HG03558 (cell line): ENCODE measurements around the gene SERTAD3.
"Not testable (repeated sequence)": the region's sequence is repeated elsewhere in the genome, so short reads cannot be mapped to it uniquely, and the experiment has no call there.

Source experiments
- ATAC-seq: cut with Tn5 transposase; IDR thresholded peaks from one replicate; pipeline ENCODE4 v1.9.1; 2021; ENCODE audit warnings: moderate number of reproducible peaks; ENCODE audit not compliant: unreplicated experiment; ENCODE audit errors: extremely low read depth

The SERTAD3 gene, protein sequence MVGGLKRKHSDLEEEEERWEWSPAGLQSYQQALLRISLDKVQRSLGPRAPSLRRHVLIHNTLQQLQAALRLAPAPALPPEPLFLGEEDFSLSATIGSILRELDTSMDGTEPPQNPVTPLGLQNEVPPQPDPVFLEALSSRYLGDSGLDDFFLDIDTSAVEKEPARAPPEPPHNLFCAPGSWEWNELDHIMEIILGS

DNA sequence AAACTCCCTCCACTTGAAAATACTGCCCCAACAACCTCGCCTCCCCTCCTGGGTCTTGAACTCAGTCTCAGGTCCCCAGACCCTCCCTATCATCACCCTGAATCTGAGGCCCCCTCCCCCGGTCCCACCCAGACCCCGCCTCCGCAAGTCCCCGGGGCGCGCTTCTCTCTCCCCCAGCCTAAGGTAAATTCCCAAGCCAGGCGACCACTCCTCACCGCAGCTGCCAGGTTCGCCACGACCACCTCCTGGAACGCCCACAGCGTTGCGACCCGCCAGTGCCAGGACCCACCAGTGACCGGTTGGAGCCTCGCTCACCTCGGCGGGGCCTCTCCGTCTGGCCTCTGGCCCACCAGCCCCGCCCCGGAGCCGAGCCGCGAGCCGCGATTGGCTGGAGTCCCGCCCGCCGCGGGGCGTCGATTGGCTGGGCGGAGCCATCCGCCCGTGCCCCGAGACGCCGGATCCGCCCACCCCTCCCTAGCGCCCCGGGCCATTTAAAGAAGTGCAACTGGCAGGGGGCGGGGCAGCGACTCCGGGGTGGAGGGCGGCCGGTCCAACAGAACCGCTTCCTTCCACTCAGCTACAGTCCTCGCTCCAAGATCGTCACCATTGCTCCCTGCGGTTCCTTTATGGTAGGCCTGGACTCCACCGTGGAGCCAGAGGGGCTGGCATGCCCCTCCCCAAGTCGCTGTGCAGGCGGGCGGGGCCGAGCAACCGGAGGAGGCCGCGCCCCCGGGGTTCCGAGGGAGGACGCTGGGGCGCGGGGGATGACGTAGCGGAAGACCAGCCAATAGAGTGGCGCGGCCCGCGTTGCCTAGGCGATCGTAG is at the start of gene SERTAD3:
TSS of gene SERTAD3 (minus strand) at position 336 of the 825 bp plus-strand sequence. CDS start 2,255 bp downstream, outside the sequence.
- peak; percentile 38 for ATAC-seq

DNA sequence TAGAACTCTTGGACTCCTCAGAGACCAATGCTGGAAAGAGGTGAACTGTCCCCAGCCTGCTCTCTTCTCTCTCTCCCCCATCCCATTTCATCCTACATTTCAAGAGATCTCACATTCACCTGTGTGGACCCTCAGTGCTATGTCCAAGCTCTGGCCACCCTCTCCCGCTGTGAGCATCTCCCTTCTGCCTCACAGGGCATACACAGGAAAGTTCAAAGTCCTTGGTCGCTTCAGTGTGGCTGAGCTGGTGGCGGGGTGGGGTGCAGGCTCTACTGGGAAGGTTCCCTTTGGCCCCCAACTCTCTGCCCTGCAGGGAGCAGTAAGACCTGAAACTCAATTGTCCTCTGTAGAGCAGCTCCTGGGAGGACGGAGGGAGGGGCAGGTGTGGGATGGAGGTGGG is 49.6 kb upstream of the SERTAD3 start:
- ATAC-seq: no peak

DNA sequence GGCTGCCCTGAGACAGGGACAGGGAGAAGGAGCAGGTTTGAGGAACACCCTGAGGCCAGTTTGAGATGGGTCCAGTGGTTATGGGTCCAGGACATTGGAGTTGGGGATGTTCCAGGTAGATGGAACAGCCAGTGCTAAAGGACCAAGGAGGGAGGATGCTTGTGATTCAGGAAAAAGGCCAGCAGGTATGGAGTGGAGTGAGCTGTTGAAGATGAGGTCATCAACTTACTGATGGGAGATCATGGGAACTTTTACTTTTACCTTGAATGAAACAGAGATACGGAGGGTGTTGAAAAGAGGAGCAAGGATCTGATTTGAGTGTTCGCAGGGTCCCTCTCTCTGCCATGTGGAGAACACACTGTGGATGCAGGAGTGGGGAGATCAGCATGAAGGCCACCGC is 48.1 kb upstream of the SERTAD3 start:
- no peak for ATAC-seq

DNA sequence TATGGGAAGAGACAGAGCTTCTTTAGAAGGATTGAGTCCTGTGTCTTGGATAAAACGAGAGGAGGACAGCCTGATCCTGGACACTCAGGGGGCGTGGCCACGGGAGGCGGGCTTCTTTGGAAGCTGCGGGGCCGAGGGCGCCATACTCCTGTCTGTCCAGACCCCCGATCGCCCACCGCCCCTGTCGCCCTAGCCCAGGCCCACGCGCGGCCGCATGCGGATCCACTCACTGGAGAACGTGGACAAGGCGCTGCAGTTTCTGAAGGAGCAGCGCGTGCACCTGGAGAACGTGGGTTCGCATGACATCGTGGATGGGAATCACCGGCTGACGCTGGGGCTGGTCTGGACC is 45.7 kb upstream of the SERTAD3 start:
- no peak for ATAC-seq

DNA sequence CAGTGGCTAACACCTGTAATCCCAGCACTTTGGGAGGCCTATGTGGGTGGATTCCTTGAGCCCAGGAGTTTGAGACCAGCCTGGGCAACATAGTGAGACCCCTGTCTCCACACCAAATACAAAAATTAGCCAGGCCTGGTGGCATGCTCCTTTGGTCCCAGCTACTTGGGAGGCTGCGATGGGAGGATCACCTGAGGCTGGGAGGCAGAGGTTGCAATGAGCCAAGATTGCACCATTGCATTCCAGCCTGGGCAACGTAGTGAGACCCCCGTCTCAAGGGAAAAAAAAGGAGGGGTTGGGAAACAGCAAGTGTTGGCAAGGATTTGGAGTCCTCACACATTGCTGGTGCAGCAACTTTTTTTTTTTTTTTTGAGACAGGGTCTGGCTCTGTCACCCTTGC is 41.9 kb upstream of the SERTAD3 start:
- no peak for ATAC-seq

DNA sequence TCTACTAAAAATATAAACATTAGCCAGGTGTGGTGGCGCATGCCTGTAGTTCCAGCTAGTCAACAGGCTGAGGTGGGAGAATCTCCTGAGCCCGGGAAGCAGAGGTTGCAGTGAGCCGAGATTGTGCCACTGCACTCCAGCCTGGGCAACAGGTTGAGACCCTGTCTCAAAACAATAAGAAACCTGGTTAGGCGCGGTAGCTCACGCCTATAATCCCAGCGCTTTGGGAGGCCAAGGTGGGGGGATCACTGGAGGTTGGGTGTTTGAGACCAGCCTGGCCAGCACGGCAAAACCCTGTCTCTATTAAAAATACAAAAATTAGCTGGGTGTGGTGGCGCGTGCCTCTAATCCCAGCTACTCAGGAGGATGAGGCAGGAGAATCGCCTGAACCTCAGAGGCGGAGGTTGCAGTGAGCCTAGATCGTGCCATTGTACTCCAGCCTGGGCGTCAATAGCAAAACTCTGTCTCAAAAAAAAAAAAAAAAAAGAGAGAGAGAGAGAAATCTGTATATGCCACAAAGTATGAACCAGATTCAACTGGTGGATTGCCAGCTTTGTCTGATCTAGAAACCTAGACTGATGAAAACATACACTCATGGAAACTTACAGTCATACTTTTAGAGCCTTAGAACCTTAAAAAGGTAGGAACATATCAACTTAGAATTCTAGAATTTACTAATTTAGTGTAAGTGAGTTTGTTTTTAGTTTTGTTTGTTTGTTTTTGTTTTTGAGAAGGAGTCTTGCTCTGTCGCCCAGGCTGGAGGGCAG is 31.9 kb upstream of the SERTAD3 start:
- not testable (repeated sequence) for ATAC-seq

DNA sequence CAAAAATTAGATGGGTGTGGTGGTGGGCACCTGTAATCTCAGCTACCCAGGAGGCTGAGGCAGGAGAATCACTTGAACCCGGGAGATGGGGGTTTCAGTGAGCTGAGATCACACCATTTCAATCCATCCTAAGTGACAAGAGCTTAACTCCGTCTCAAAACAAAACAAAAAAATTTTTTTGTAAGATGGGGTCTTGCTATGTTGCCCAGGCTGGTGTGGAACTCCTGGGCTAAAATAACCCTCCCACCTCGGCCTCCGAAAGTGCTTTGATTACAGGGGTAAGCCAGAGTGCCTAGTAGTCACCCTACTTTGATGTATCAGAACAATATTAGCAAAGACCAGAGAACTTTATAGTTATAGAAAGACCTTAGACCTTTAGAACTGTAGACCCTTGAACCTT is 30.6 kb upstream of the SERTAD3 start:
- no peak for ATAC-seq

DNA sequence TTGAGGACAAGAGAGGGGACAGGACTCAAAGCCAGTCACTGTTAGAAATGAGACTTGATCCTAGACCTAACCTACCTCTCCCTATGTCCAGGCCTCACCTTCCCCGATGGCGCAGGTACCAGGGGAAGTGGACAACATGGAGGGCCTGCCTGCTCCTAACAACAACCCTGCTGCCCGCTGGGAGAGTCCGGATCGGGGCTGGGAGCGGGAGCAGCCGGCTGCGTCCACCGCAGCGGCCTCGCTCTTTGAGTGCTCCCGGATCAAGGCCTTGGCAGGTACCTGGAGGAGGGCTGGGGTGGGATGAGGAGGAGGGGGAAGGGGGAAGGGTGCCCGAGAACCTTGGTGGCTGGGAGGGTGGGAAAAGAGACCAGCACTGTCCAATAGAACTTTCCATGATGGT is 28.4 kb upstream of the SERTAD3 start:
- ATAC-seq: no peak

DNA sequence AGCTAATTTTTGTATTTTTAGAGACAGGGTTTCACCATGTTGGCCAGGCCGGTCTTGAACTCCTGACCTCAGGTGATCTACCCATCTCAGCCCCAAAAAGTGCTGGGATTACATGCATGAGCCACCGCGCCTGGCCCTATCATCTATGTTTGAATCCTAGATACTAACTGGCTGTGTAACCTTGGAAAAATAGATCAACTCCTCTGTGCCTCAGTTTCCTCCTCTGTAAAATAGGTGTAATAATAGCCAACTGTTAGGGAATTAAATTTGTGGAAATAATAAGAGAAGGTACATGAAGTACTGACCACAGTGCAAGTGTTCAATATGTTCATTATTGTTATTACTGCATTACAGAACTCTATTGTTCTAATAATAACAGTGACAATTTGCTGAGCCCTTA is 27.0 kb upstream of the SERTAD3 start:
- ATAC-seq: no peak

DNA sequence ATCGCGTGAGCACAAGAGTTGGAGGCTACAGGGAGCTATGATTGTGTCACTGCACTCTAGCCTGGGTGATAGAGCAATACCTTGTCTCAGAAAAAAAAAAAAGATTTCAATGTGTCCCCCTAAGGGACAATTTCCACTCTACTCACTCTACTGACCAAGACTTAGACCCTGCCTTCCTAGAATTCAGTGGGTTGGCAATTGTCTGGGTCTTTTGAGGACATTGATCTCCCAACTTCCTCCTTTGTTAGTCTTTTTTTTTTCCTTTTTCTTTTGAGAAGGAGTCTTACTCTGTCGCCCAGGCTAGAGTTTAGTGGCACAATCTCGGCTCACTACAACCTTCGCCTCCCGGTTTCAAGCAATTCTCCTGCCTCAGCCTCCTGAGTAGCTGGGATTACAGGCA is 24.9 kb upstream of the SERTAD3 start:
- no peak for ATAC-seq

DNA sequence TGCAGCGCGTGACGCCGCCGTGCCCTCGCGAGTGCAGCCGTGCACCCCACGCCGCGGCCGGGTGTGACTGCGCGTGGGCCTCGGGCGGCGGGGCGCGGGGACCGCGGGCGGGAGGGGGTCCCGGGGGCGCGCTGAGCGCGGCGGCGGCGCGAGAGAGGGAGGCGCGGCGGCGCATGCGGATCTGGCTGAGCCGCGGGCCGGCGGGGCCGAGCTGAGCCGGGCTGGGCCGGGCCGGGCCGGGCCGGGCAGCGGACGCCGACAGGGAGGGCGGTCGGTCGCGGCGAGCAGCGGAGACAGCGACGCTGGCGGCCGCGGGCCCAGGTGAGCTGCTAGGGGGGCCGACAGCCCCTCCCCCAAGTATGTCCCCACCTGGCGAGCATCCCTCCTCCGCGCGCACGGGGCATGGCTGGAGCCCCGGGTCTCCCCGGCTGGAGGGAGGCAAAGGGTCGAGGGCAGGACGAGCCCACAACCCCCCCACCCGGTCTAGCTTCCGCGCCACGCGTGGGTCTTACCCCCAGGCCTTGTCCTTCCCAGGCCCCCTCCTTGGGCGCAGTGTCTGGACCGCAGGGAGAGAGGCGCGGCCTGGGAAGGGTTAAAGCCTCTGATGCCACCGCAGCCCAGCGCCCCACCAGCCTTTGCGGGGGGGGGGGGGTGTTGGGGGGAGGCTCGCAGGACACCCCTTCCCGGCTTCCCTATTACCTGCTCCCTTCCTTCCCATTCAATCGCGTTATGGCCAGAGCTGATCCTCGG is 23.0 kb upstream of the SERTAD3 start, which contains the start of gene SPTBN4:
TSS of gene SPTBN4 (plus strand) at position 17 of the 750 bp plus-strand sequence. CDS start 5,621 bp downstream, outside the sequence.
- ATAC-seq: no peak

DNA sequence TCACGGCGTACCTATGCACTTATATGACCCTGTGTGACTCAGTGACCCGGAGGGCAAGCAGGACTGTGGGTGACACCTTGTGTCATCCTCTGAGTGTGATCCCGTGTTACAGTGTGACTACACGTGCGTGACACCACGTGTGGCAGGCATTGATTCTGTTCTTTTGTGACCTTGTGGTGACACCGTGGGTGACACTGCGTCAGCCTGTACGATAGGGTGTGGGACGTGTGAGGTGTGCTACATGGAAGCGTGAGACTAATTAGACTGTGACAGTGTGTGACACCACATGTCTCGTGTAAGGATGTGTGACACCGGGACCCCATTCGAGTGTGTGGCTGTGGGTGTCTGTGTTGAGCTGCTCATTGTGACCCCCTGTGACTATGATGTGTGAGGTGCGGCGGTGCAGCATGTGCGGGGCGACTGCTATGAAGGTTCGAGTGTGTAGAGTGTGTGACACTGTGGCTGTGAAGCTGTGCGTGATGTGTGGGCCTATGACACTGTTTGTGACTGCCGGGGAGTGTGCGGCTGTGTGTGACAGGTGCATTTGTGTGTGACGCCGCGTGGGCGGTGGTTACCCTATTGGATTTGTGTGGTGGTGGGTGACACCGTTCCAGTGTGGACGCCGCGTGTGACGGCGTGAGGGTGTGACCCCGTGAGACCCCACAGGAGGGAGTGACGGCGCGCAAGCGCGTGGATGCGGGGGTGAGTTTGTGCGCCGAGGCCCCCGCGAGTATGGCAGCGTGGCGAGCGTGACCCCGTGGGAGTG is 22.3 kb upstream of the SERTAD3 start:
- peak; percentile 19 for ATAC-seq

DNA sequence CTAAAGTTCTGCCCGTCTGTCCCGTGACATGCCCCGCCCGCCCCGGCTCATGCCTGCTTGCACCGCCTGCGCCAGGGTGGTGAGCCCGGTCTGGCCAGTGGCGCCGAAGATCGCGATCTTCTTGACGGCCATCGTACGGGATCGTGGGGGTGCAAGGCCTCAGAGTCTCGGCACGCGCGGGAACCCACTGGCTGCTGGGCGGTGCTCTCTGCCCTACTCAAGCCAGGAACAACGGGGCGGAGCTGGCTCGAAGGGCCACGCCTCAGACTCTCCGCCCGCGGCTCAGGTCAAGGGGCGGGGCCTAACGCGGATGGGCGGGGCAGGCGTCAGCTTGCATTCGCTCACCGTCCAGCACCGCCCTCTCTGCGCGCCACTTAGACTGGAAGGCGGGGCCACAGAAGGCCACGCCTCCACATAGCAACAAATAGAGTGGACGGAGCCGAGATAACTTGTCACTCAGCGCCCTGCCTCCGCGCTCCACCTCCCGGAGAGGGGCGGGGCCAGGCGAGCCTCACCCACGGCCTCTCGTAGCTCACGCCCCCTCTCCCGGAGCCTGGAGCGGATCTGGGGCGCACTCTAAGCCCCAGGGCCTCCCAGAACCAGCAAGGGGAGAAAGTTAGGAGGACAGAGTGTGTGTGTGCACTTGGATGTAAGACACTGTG is 21.6 kb upstream of the SERTAD3 start, which contains the start of gene BLVRB:
TSS of gene BLVRB (minus strand) at position 189 of the 662 bp plus-strand sequence. CDS start at position 132, 57 bp downstream.
- ATAC-seq: peak; percentile 56

DNA sequence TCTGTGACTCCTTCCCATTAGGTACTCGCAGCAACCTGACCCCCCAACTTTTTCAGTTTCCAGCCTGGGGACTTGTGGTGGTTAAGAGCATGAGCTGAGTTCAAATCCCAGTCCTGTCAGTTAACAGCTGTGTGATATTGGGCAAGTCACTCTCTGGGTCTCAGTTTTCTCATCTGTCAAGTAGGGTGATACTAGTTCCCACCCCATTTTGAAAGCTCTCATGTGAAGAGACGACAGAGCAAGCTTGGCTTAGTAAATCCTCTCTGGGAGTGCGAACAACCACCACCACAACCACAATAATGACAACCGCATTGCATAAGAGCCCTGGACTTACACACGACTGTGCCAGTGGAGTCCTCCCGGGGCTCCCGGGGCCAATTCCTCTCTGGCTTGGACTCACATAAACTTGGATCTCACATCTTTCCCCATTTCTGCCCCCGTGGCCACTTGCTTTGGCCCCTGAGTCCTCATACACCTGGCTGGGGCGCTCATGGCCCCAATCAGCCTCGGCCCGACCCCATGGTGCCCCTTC is 21.0 kb upstream of the SERTAD3 start:
- ATAC-seq: no peak

DNA sequence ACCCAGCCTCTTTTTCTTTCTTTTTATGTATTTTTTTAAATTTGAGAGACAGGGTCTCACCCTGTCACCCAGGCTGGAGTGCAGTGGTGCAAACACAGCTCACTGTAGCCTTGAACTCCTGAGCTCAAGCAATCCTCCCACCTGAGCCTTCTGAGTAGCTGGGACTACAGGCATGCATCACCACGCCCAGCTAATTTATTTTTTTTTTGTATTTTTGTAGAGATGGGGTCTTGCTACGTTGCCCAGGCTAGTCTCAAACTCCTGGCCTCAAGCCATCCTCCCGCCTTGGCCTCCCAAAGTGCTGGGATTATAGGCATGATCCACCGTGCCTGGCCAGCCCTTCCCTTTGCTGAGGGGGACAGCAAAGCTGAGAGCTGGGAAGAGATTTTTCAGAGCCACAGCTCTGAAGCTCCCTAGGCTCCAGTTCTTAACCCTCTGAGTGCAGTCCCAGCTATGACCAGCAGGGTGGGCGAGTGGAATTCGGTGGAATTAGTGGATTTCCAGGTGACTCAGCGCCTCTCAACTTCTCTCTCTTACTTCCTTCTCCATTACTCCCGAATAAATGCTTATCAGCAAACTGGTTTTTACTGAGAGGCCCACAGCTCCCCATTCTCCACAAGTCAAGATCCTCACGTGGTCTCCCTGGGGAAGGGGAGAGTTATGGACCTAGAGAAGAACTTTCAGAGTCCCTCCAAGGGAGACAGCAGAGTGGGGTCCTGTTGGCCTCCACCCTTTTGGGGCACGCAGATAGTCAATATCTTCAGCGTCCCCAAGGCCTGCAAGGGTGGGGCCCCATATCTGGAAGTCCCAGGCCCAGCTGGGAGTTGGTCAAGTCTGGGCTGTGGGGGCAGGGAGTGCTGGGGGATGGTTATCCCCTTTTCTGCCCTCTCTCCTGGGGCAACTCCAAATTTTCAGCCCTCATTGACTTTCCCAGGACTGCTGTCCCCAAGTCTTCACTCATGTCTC is 20.2 kb upstream of the SERTAD3 start:
- no peak for ATAC-seq

DNA sequence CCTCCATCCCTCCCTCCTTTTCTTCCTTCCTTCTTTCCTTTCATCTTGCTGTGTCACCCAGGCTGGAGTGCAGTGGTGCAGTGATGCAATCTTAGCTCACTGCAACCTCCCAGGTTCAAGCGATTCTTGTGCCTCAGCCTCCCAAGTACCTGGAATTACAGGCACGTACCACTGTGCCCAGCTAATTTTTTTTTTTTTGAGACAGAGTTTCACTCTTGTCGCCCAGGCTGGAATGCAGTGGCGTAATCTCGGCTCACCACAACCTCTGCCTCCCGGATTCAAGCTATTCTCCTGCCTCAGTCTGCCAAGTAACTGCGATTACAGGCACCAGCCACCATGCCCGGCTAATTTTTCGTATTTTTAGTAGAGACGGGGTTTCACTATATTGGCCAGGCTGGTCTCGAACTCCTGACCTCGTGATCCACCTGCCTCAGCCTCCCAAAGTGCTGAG is 19.5 kb upstream of the SERTAD3 start:
- not testable (repeated sequence) for ATAC-seq

DNA sequence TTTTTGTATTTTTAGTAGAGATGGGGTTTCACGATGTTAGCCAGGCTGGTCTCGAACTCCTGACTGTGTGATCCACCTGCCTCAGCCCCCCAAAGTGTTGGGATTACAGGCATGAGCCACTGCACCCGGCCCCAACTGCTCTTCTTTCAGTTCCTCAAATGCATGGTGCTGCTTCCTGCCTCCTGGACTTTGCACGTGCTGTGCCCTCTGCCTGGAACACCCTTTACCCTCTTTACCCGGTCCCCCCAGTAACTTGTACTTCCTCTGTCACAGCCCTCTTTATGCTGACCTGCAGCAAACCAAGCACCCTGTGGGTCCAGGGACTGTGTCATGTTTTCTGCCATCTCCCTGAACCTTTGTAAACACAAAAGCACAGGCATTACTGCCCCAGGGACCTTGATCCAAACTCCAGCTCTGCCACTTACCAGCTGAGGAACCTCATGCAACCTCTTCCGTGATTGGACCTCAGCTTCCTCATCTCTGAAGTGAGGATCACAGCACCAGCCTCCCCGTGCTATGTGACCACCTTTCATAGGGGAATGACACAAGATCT is 17.6 kb upstream of the SERTAD3 start:
- ATAC-seq: no peak
